ENCODE measurements around the gene ATXN1. TPM values are rescaled to one million over a fixed set of nuclear protein-coding genes. Genes with fewer than 3 reads are reported as not detected.

The ATXN1 gene
- total RNA-seq, 1 experiment from 2014 or later, result 5.6 TPM

DNA sequence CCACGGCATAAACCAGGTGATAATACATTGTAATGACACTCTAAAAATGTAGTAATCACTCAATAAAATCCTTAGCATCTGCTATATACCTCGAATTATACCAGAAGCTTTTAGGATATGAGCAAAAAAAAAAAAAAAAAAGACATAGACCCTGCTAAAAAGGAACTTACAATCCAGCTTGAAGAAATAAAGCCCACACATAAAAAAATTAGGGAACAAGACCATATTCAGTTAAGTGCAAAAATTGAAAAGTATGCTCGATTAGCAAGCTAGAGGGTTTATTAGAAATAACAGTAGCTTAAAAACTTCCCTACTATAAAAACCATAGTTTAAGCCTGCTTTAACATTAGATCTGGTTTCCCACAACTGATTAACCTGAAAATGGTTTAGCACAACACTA is 387.2 kb downstream of the ATXN1 start:
- no peaks in the 10 kb centered on the region for H3K79me1 ChIP-seq (ENCODE audit: insufficient read depth, low read depth, low read length, poor library complexity, severe bottlenecking)
- H3K27ac ChIP-seq (ENCODE audit: insufficient read length, low read depth, low read length), result no peak overlapping the region
- DNase-seq, result no peak
- H2BK12ac ChIP-seq (ENCODE audit: insufficient read length, low read depth, low read length), result no peak overlapping the region
- Mint-ChIP-seq H3K4me1 (peaks cover 14% of the 10 kb centered on the region in 2 experiments), H3K27me3 (ENCODE audit: low read depth) (no peaks in the 10 kb centered on the region; the same call in 1 of the 2 replicates), H3K27ac (no peak overlapping the region), H3K4me3 (no peak overlapping the region), H3K36me3 (ENCODE audit: insufficient read depth in 1 of 3, low read depth in 3 of 3) (no peaks in the 10 kb centered on the region), H3K9me3 (no peaks in the 10 kb centered on the region)
- no peak overlapping the region for H3K23ac ChIP-seq (ENCODE audit: insufficient read length, low read depth, low read length)
- H3K9me3 ChIP-seq (ENCODE audit: control insufficient read depth, low read depth, low read length), result no peaks in the 10 kb centered on the region
- H2BK120ac ChIP-seq (ENCODE audit: low read depth, low read length, poor library complexity, severe bottlenecking), result no peak overlapping the region
- no peak overlapping the region for H3K4ac ChIP-seq (ENCODE audit: low read depth, low read length)
- H3K18ac ChIP-seq (ENCODE audit: insufficient read length, low read depth, low read length), result no peak overlapping the region
- H3K79me2 ChIP-seq (ENCODE audit: insufficient read depth, low read length), result no peaks in the 10 kb centered on the region
- no peak overlapping the region for H2AFZ ChIP-seq (ENCODE audit: low read length)
- H4K91ac ChIP-seq (ENCODE audit: insufficient read length, low read depth, low read length), result no peak overlapping the region
- no peak overlapping the region for H4K8ac ChIP-seq (replicated peaks; ENCODE audit: insufficient read length, low read depth, low read length)
- no peak overlapping the region for H2AK5ac ChIP-seq (ENCODE audit: insufficient read length, low read length)
- no CpG with 5 or more reads among the region's 3 CpGs for WGBS (ENCODE audit: extremely low coverage, insufficient read length, low lambda C conversion rate)
- H3K4me1 ChIP-seq (ENCODE audit: insufficient read depth, low read length), result no peaks in the 10 kb centered on the region
- no peaks in the 10 kb centered on the region for H3K23me2 ChIP-seq (ENCODE audit: insufficient read length, low read depth, low read length, poor library complexity, severe bottlenecking)
- H2BK15ac ChIP-seq (ENCODE audit: low read depth, low read length), result no peak overlapping the region
- H3K14ac ChIP-seq (ENCODE audit: insufficient read depth, low read length), result no peak overlapping the region
- H2BK20ac ChIP-seq (ENCODE audit: low read depth, low read length, poor library complexity, severe bottlenecking), result no peak overlapping the region
- H3K9ac ChIP-seq (ENCODE audit: extremely low read depth, insufficient read length, low read length), result no peak overlapping the region
- no peak for TF ChIP-seq CTCF (conservative IDR thresholded peaks at IDR 0.05)
- no peak overlapping the region for H3K56ac ChIP-seq (ENCODE audit: insufficient read length, low read depth, low read length)
- no peak overlapping the region for H4K5ac ChIP-seq (ENCODE audit: insufficient read length, low read depth, low read length)
- no peak overlapping the region for H2BK5ac ChIP-seq (ENCODE audit: insufficient read length, low read length)
- H3K4me2 ChIP-seq (ENCODE audit: insufficient read depth, insufficient read length, low read length), result no peak overlapping the region
- no peaks in the 10 kb centered on the region for H4K20me1 ChIP-seq (ENCODE audit: control insufficient read depth, insufficient read depth, insufficient read length)
- no peaks in the 10 kb centered on the region for H3K27me3 ChIP-seq (ENCODE audit: insufficient read depth, low read length)
- H3T11ph ChIP-seq (ENCODE audit: low read length), result no peak overlapping the region
